Measurements from ENCODE around the gene PELI2.
A peak's percentile ranks its signal among the peaks of the same experiment; 100 is the strongest.

- TF ChIP-seq EZH2 (IDR thresholded peaks at IDR 0.05; ENCODE audit: low read length) (peak; percentile 67), CTCF (optimal IDR thresholded peaks at IDR 0.05 in 1 of 3, IDR thresholded peaks at IDR 0.05 in 1 of 3, conservative IDR thresholded peaks at IDR 0.05 in 1 of 3; ENCODE audit: extremely low read depth in 1 of 3, insufficient read depth in 2 of 3, low read length in 3 of 3) (no peak)
Observed at GRCh38 chr14:56117765-56118610, at the start of gene PELI2.

Data from keratinocyte (primary cell).